ENCODE data around the gene TCEAL5.

The TCEAL5 gene

DNA sequence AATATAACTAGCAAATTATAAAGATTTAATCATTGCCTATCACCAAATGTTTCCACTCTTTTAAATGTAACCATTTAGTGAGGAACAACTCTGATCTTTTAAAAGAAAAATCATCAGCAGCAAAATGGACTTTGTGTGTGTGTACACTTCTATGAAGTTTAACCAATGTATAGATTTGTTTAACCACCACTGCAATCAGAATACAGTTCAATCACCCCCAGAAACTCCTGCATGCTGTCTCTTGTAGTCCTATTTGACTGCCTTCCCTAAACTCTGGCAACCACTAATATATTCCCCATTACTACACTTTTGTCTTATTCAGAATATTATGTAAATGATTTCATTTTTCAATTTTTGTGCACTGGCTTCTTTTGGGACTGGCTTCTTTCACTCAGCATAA lies 19.9 kb downstream of the TCEAL5 start:
- H3K14ac ChIP-seq (ENCODE audit: low read length): no peak overlapping the region
- H3K79me1 ChIP-seq (ENCODE audit: low read depth, low read length): no peaks in the 10 kb centered on the region
- no peak overlapping the region for H3K23ac ChIP-seq (ENCODE audit: low read depth, low read length, poor library complexity)
- peaks cover 0 to 2% of the 10 kb centered on the region in 2 donors for H3K4me1 ChIP-seq (ENCODE audit: control insufficient read depth in 2 of 2, insufficient read depth in 1 of 2, low read depth in 1 of 2, low read length in 2 of 2)
- H3K4me2 ChIP-seq (ENCODE audit: insufficient read depth, low read length, poor library complexity, severe bottlenecking): no peak overlapping the region
- H3K27me3 ChIP-seq (ENCODE audit: control insufficient read depth in 3 of 3, insufficient read depth in 3 of 3, low read depth in 1 of 3, low read length in 3 of 3): peaks cover 0 to 37% (median 0%) of the 10 kb centered on the region in 3 experiments
- no peak overlapping the region for H3K27ac ChIP-seq (replicated peaks; ENCODE audit: low read length)
- no peak overlapping the region for H3K9ac ChIP-seq (ENCODE audit: low read depth, low read length, poor library complexity)
- no peak overlapping the region for H2AK5ac ChIP-seq (ENCODE audit: low read depth, low read length)
- no peak overlapping the region for H2AFZ ChIP-seq (ENCODE audit: low read length)
- no peak overlapping the region for H2BK12ac ChIP-seq (ENCODE audit: low read length)
- peaks cover 2 to 15% of the 10 kb centered on the region in 2 donors for H3K36me3 ChIP-seq (replicated peaks in 1 of 2; ENCODE audit: control insufficient read depth in 2 of 2, insufficient read depth in 2 of 2, low read length in 2 of 2)
- no peak overlapping the region for H3K18ac ChIP-seq (ENCODE audit: low read length)
- no peak for DNase-seq (ENCODE audit: low spot score)
- H4K91ac ChIP-seq (ENCODE audit: low read depth, low read length, poor library complexity): no peak overlapping the region
- no peak overlapping the region for H2BK5ac ChIP-seq (ENCODE audit: low read length)
- H3K4ac ChIP-seq (ENCODE audit: low read length): no peak overlapping the region
- no peak overlapping the region for H2BK120ac ChIP-seq (ENCODE audit: low read depth, low read length)
- H2BK15ac ChIP-seq (ENCODE audit: low read length): no peak overlapping the region
- no peak overlapping the region for H4K8ac ChIP-seq (ENCODE audit: low read depth, low read length)
- no peaks in the 10 kb centered on the region for H3K9me3 ChIP-seq (replicated peaks in 1 of 2; ENCODE audit: control insufficient read depth in 2 of 2, insufficient read depth in 1 of 2, low read depth in 1 of 2, low read length in 2 of 2)
- H3K4me3 ChIP-seq (ENCODE audit: low read length in 2 of 2): no peak overlapping the region

GRCh38 chrX:103254921-103255493 lies 21.5 kb downstream of the TCEAL5 start, which contains the start of gene TCEAL8:
Gene TCEAL8, minus strand, starts transcription at chrX:103255155. Its CDS starts 1,176 bp downstream, at chrX:103253979.
- no peak within 1 kb of the TSS for H2BK12ac ChIP-seq (ENCODE audit: low read length)
- no CpG with 5 or more reads among the region's 22 CpGs for WGBS, 2 donors (ENCODE audit: extremely low coverage in 2 of 2, insufficient read length in 2 of 2, insufficient replicate concordance in 1 of 2)
- no peak within 1 kb of the TSS for H2BK15ac ChIP-seq (ENCODE audit: low read length)
- H2AFZ ChIP-seq (ENCODE audit: low read length): peak within 1 kb of the TSS; percentile 85
- peak; percentile 50 for DNase-seq (ENCODE audit: low spot score)
- peak within 1 kb of the TSS; percentile 73 to 88 for H3K4me3 ChIP-seq (ENCODE audit: low read length in 2 of 2)
- peaks cover 2 to 15% of the 10 kb centered on the region in 2 donors for H3K36me3 ChIP-seq (replicated peaks in 1 of 2; ENCODE audit: control insufficient read depth in 2 of 2, insufficient read depth in 2 of 2, low read length in 2 of 2)
- H3K4me1 ChIP-seq (ENCODE audit: control insufficient read depth in 2 of 2, insufficient read depth in 1 of 2, low read depth in 1 of 2, low read length in 2 of 2): peaks cover 0 to 2% of the 10 kb centered on the region in 2 donors
- H3K9ac ChIP-seq (ENCODE audit: low read depth, low read length, poor library complexity): no peak within 1 kb of the TSS
- H3K23ac ChIP-seq (ENCODE audit: low read depth, low read length, poor library complexity): no peak within 1 kb of the TSS
- no peak within 1 kb of the TSS for H3K4ac ChIP-seq (ENCODE audit: low read length)
- H3K14ac ChIP-seq (ENCODE audit: low read length): no peak within 1 kb of the TSS
- peak within 1 kb of the TSS; percentile 90 for H3K27ac ChIP-seq (replicated peaks; ENCODE audit: low read length)
- peak within 1 kb of the TSS; percentile 11 for H2BK5ac ChIP-seq (ENCODE audit: low read length)
- no peak within 1 kb of the TSS for H2AK5ac ChIP-seq (ENCODE audit: low read depth, low read length)
- peak within 1 kb of the TSS; percentile 37 for H3K4me2 ChIP-seq (ENCODE audit: insufficient read depth, low read length, poor library complexity, severe bottlenecking)
- H4K8ac ChIP-seq (ENCODE audit: low read depth, low read length): no peak within 1 kb of the TSS
- H3K27me3 ChIP-seq (ENCODE audit: control insufficient read depth in 3 of 3, insufficient read depth in 3 of 3, low read depth in 1 of 3, low read length in 3 of 3): peaks cover 0 to 27% (median 0%) of the 10 kb centered on the region in 3 experiments
- H3K9me3 ChIP-seq (replicated peaks in 1 of 2; ENCODE audit: control insufficient read depth in 2 of 2, insufficient read depth in 1 of 2, low read depth in 1 of 2, low read length in 2 of 2): no peaks in the 10 kb centered on the region
- no peak within 1 kb of the TSS for H4K91ac ChIP-seq (ENCODE audit: low read depth, low read length, poor library complexity)
- H2BK120ac ChIP-seq (ENCODE audit: low read depth, low read length): no peak within 1 kb of the TSS
- H3K79me1 ChIP-seq (ENCODE audit: low read depth, low read length): no peaks in the 10 kb centered on the region
- peak within 1 kb of the TSS; percentile 52 for H3K18ac ChIP-seq (ENCODE audit: low read length)

GRCh38 chrX:103254171-103254824 lies 22.3 kb downstream of the TCEAL5 start:
- H2AFZ ChIP-seq (ENCODE audit: low read length): peak overlapping the region; percentile 85
- H3K4ac ChIP-seq (ENCODE audit: low read length): no peak overlapping the region
- peak overlapping the region; percentile 11 for H2BK5ac ChIP-seq (ENCODE audit: low read length)
- H3K27me3 ChIP-seq (ENCODE audit: control insufficient read depth in 3 of 3, insufficient read depth in 3 of 3, low read depth in 1 of 3, low read length in 3 of 3): peaks cover 0 to 21% (median 0%) of the 10 kb centered on the region in 3 experiments
- peak overlapping the region; percentile 52 for H3K18ac ChIP-seq (ENCODE audit: low read length)
- H3K36me3 ChIP-seq (replicated peaks in 1 of 2; ENCODE audit: control insufficient read depth in 2 of 2, insufficient read depth in 2 of 2, low read length in 2 of 2): peaks cover 2 to 15% of the 10 kb centered on the region in 2 donors
- no peaks in the 10 kb centered on the region for H3K9me3 ChIP-seq (replicated peaks in 1 of 2; ENCODE audit: control insufficient read depth in 2 of 2, insufficient read depth in 1 of 2, low read depth in 1 of 2, low read length in 2 of 2)
- no peak overlapping the region for H4K8ac ChIP-seq (ENCODE audit: low read depth, low read length)
- H3K23ac ChIP-seq (ENCODE audit: low read depth, low read length, poor library complexity): no peak overlapping the region
- no CpG with 5 or more reads among the region's 22 CpGs for WGBS, 2 donors (ENCODE audit: extremely low coverage in 2 of 2, insufficient read length in 2 of 2, insufficient replicate concordance in 1 of 2)
- H3K27ac ChIP-seq (replicated peaks; ENCODE audit: low read length): peak overlapping the region; percentile 90
- peak overlapping the region; percentile 73 to 88 for H3K4me3 ChIP-seq (ENCODE audit: low read length in 2 of 2)
- H3K4me1 ChIP-seq (ENCODE audit: control insufficient read depth in 2 of 2, insufficient read depth in 1 of 2, low read depth in 1 of 2, low read length in 2 of 2): peaks cover 0 to 2% of the 10 kb centered on the region in 2 donors
- no peak overlapping the region for H2BK120ac ChIP-seq (ENCODE audit: low read depth, low read length)
- H3K4me2 ChIP-seq (ENCODE audit: insufficient read depth, low read length, poor library complexity, severe bottlenecking): peak overlapping the region; percentile 37
- no peak overlapping the region for H3K9ac ChIP-seq (ENCODE audit: low read depth, low read length, poor library complexity)
- H3K79me1 ChIP-seq (ENCODE audit: low read depth, low read length): no peaks in the 10 kb centered on the region
- no peak overlapping the region for H4K91ac ChIP-seq (ENCODE audit: low read depth, low read length, poor library complexity)
- no peak overlapping the region for H3K14ac ChIP-seq (ENCODE audit: low read length)
- no peak overlapping the region for H2BK12ac ChIP-seq (ENCODE audit: low read length)
- peak; percentile 45 for DNase-seq (ENCODE audit: low spot score)
- no peak overlapping the region for H2BK15ac ChIP-seq (ENCODE audit: low read length)
- no peak overlapping the region for H2AK5ac ChIP-seq (ENCODE audit: low read depth, low read length)

DNA sequence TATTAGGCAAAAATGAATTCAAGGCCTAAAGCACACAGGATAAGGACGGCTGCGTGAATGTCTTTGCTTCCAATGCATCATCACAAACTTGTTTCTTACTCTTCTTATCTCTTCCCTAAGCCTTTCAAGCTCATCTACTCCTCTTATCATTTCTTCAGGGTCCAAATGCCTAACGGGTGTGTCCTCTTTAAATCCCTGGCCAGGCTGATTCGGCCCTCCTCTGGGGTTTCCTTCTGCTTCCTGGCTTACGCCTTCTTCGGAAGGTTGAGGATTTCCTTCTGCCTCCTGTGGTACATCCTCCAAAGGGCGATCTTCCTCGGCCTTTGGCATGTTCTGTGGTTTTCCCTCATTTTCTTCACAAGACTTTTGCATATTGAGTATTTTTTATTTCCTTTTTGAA lies 22.9 kb downstream of the TCEAL5 start:
- no peak overlapping the region for H3K9ac ChIP-seq (ENCODE audit: low read depth, low read length, poor library complexity)
- no peaks in the 10 kb centered on the region for H3K9me3 ChIP-seq (replicated peaks in 1 of 2; ENCODE audit: control insufficient read depth in 2 of 2, insufficient read depth in 1 of 2, low read depth in 1 of 2, low read length in 2 of 2)
- H2BK15ac ChIP-seq (ENCODE audit: low read length): no peak overlapping the region
- no peak overlapping the region for H2BK5ac ChIP-seq (ENCODE audit: low read length)
- H3K14ac ChIP-seq (ENCODE audit: low read length): no peak overlapping the region
- no peak overlapping the region for H4K91ac ChIP-seq (ENCODE audit: low read depth, low read length, poor library complexity)
- DNase-seq (ENCODE audit: low spot score): no peak
- peak overlapping the region; percentile 90 for H3K27ac ChIP-seq (replicated peaks; ENCODE audit: low read length)
- H2BK12ac ChIP-seq (ENCODE audit: low read length): no peak overlapping the region
- no peak overlapping the region for H3K18ac ChIP-seq (ENCODE audit: low read length)
- WGBS, 2 donors (ENCODE audit: extremely low coverage in 2 of 2, insufficient read length in 2 of 2, insufficient replicate concordance in 1 of 2): no CpG with 5 or more reads among the region's 8 CpGs
- peaks cover 0 to 2% of the 10 kb centered on the region in 2 donors for H3K4me1 ChIP-seq (ENCODE audit: control insufficient read depth in 2 of 2, insufficient read depth in 1 of 2, low read depth in 1 of 2, low read length in 2 of 2)
- no peak overlapping the region for H3K4me2 ChIP-seq (ENCODE audit: insufficient read depth, low read length, poor library complexity, severe bottlenecking)
- no peak overlapping the region for H2BK120ac ChIP-seq (ENCODE audit: low read depth, low read length)
- H3K36me3 ChIP-seq (replicated peaks in 1 of 2; ENCODE audit: control insufficient read depth in 2 of 2, insufficient read depth in 2 of 2, low read length in 2 of 2): peaks cover 2 to 15% of the 10 kb centered on the region in 2 donors
- no peaks in the 10 kb centered on the region for H3K79me1 ChIP-seq (ENCODE audit: low read depth, low read length)
- H3K27me3 ChIP-seq (ENCODE audit: control insufficient read depth in 3 of 3, insufficient read depth in 3 of 3, low read depth in 1 of 3, low read length in 3 of 3): peaks cover 0 to 16% (median 0%) of the 10 kb centered on the region in 3 experiments
- H3K4me3 ChIP-seq (ENCODE audit: low read length in 2 of 2): peak overlapping the region in 1 of 2 donors; percentile 73
- H4K8ac ChIP-seq (ENCODE audit: low read depth, low read length): no peak overlapping the region
- H2AK5ac ChIP-seq (ENCODE audit: low read depth, low read length): no peak overlapping the region
- H2AFZ ChIP-seq (ENCODE audit: low read length): no peak overlapping the region
- H3K4ac ChIP-seq (ENCODE audit: low read length): no peak overlapping the region
- no peak overlapping the region for H3K23ac ChIP-seq (ENCODE audit: low read depth, low read length, poor library complexity)

Measured in neuronal stem cell (in vitro differentiated cells).